IMR-90 (cell line): ENCODE data around the gene CRIP1. TPM values are rescaled to one million over a fixed set of nuclear protein-coding genes. Genes with fewer than 3 reads are reported as not detected.

Experiments used
- ATAC-seq: fragments of 200-7000 bp; cut with Tn5 transposase; 2 replicates; pipeline ENCODE4 v1.9.1; 2020; ENCODE audit warnings: low read depth, mild to moderate bottlenecking, moderate library complexity
- BruUV-seq: library from RNA; stranded (reverse); fragments of 400-500 nt; replicated peaks from 2 replicates; lab custom pipeline; 2021; lab: Mats Ljungman, UMichigan
- CTCF ChIA-PET: fragments of 300-600 bp; formaldehyde crosslinking; extraction: SDS; loops from one replicate; lab custom pipeline; 2021; ENCODE audit warnings: antibody characterized with exemption; lab: Yijun Ruan, JAX
- POLR2A ChIA-PET: fragments of 300-600 bp; sonication (Branson Sonifier 250); formaldehyde crosslinking; loops from one replicate; lab custom pipeline; 2022; ENCODE audit warnings: antibody characterized with exemption; ENCODE audit not compliant: unreplicated experiment; lab: Charles Lee
- DNase-seq: peaks from one replicate; pipeline ENCODE4 v3.0.0; 2013
- H2AFZ ChIP-seq: replicated peaks from 2 replicates; pipeline ENCODE3; 2013; ENCODE audit warnings: low read length, mild to moderate bottlenecking; ENCODE audit not compliant: poor library complexity
- H2AK5ac ChIP-seq: 2 replicates; pipeline ENCODE4 v1.6.1; 2013; ENCODE audit warnings: low read depth, low read length, inconsistent platforms
- H2AK9ac ChIP-seq: replicated peaks from 2 replicates; pipeline ENCODE3; 2013; ENCODE audit warnings: mild to moderate bottlenecking, low read depth, low read length, moderate library complexity; ENCODE audit not compliant: poor library complexity
- H2BK120ac ChIP-seq: 2 replicates; pipeline ENCODE4 v1.6.1; 2013; ENCODE audit warnings: low read depth, low read length, inconsistent platforms
- H2BK15ac ChIP-seq: 3 replicates; pipeline ENCODE4 v1.6.1; 2013; ENCODE audit warnings: low read depth, low read length, inconsistent platforms
- H2BK20ac ChIP-seq: 2 replicates; pipeline ENCODE4 v1.6.1; 2013; ENCODE audit warnings: low read depth, mild to moderate bottlenecking, inconsistent platforms, low read length, moderate library complexity
- H2BK5ac ChIP-seq: 2 replicates; pipeline ENCODE4 v1.6.1; 2013; ENCODE audit warnings: mild to moderate bottlenecking, low read depth, low read length, inconsistent platforms; ENCODE audit not compliant: poor library complexity, severe bottlenecking
- H3K14ac ChIP-seq: replicated peaks from 2 replicates; pipeline ENCODE4 v1.6.1; 2013; ENCODE audit warnings: low read depth, low read length, inconsistent platforms
- H3K18ac ChIP-seq: 2 replicates; pipeline ENCODE4 v1.6.1; 2013; ENCODE audit warnings: low read depth, low read length, control low read depth
- H3K23ac ChIP-seq: 2 replicates; pipeline ENCODE4 v1.6.1; 2013; ENCODE audit warnings: low read depth, low read length, inconsistent platforms
- H3K27ac ChIP-seq: 2 replicates; pipeline ENCODE4 v1.5.1; 2013; ENCODE audit warnings: mild to moderate bottlenecking, control low read depth, low read length; ENCODE audit not compliant: insufficient read depth
- H3K27me3 ChIP-seq: 2 replicates; pipeline ENCODE4 v1.6.1; 2013; ENCODE audit warnings: low read length; ENCODE audit not compliant: control insufficient read depth, insufficient read depth
- H3K36me3 ChIP-seq: 2 replicates; pipeline ENCODE4 v1.6.1; 2013; ENCODE audit warnings: low read length, mixed read lengths; ENCODE audit not compliant: control insufficient read depth, insufficient read depth
- H3K4ac ChIP-seq: 2 replicates; pipeline ENCODE4 v1.6.1; 2013; ENCODE audit warnings: low read depth, low read length, inconsistent platforms
- H3K4me1 ChIP-seq: 2 replicates; pipeline ENCODE4 v1.6.1; 2013; ENCODE audit warnings: low read length, mixed read lengths; ENCODE audit not compliant: control insufficient read depth, insufficient read depth
- H3K4me2 ChIP-seq: 2 replicates; pipeline ENCODE4 v1.6.1; 2013; ENCODE audit warnings: low read depth, mild to moderate bottlenecking, control low read depth, low read length, moderate library complexity
- H3K4me3 ChIP-seq: 2 replicates; pipeline ENCODE4 v1.5.1; 2013; ENCODE audit warnings: low read depth, mild to moderate bottlenecking, control low read depth, low read length, moderate library complexity; ENCODE audit not compliant: insufficient read depth
- H3K56ac ChIP-seq: 2 replicates; pipeline ENCODE4 v1.6.1; 2013; ENCODE audit warnings: low read length, inconsistent platforms; ENCODE audit not compliant: insufficient read depth; ENCODE audit errors: extremely low read depth
- H3K79me1 ChIP-seq, 2 experiments: 2 replicates each; pipeline ENCODE4 v1.6.1; 2013; ENCODE audit warnings: low read length in 2 of 2, inconsistent platforms in 1 of 2, low read depth in 1 of 2
- H3K9ac ChIP-seq: 2 replicates; pipeline ENCODE4 v1.6.1; 2013; ENCODE audit warnings: low read depth, low read length, control low read depth
- H3K9me1 ChIP-seq: 2 replicates; pipeline ENCODE4 v1.6.1; 2013; ENCODE audit warnings: low read length, inconsistent platforms; ENCODE audit not compliant: insufficient read depth
- H3K9me3 ChIP-seq: 2 replicates; pipeline ENCODE4 v1.6.1; 2013; ENCODE audit warnings: low read length; ENCODE audit not compliant: control insufficient read depth, insufficient read depth
- H4K20me1 ChIP-seq: 2 replicates; pipeline ENCODE4 v1.6.1; 2013; ENCODE audit warnings: low read length, inconsistent platforms; ENCODE audit not compliant: insufficient read depth
- H4K5ac ChIP-seq: 2 replicates; pipeline ENCODE4 v1.6.1; 2013; ENCODE audit warnings: mild to moderate bottlenecking, low read depth, low read length, control low read depth
- H4K8ac ChIP-seq, 2 experiments: 2 replicates each; pipeline ENCODE4 v1.6.1; 2013; ENCODE audit warnings: low read depth in 2 of 2, low read length in 2 of 2, control low read depth in 1 of 2, inconsistent platforms in 1 of 2
- H4K91ac ChIP-seq: 2 replicates; pipeline ENCODE4 v1.6.1; 2013; ENCODE audit warnings: low read depth, low read length, inconsistent platforms; ENCODE audit not compliant: insufficient read depth
- CTCF ChIP-seq: conservative IDR thresholded peaks from 2 replicates; pipeline ENCODE4 v1.5.1; 2012; ENCODE audit warnings: mild to moderate bottlenecking, low read depth, low read length, improper control_type of control experiment
- RAD21 ChIP-seq: IDR thresholded peaks from 2 replicates; pipeline ENCODE4 v1.6.1; 2012; ENCODE audit warnings: low read length, improper control_type of control experiment
- RFX5 ChIP-seq: IDR thresholded peaks from 2 replicates; pipeline ENCODE4 v1.8.0; 2012; ENCODE audit warnings: low read depth, mild to moderate bottlenecking, low read length, moderate library complexity
- WGBS, 2 experiments: methylation state at CpG; one replicate each; pipeline versions ENCODE4 v1.1.5 to v1.1.7; 2013; ENCODE audit warnings: missing lambda C conversion rate in 2 of 2; ENCODE audit not compliant: insufficient read length in 1 of 2; ENCODE audit errors: extremely low coverage in 2 of 2; 5-methylcytosine and 5-hydroxymethylcytosine counted together
- dilution Hi-C: fragments of 300-500 bp; cut with HindIII; formaldehyde crosslinking; loops from one replicate; pipeline ENCODE4 v1.14.3; 2018; ENCODE audit warnings: low sequenced_read_pairs; ENCODE audit not compliant: unreplicated experiment
- in situ Hi-C: fragments of 300-500 bp; cut with MboI; formaldehyde crosslinking; loops from 3 replicates; pipeline ENCODE4 v1.14.3; 2019; ENCODE audit warnings: low sequenced_read_pairs, inconsistent platforms, mixed read lengths
- intact Hi-C: fragments of 100-400 bp; cut with micrococcal nuclease; formaldehyde crosslinking; loops from 2 replicates; pipeline ENCODE4 v1.10.0; 2022
- polyA plus RNA-seq, 3 experiments: library from polyadenylated mRNA; depleted of rRNA; stranded (reverse); fragments of >200 nt; gene quantifications; 2 replicates each; pipeline ENCODE4 v1.2.3, GENCODE V29; 2012; ENCODE audit warnings: low replicate concordance in 1 of 3
- total RNA-seq: library from RNA; depleted of rRNA; stranded (reverse); fragments of >200 nt; gene quantifications from 2 replicates; pipeline ENCODE4 v1.2.3, GENCODE V29; 2012

The CRIP1 gene
- total and polyA plus RNA-seq, 2 of the 4 experiments (the other 2 are of a cell fraction): 0.21 TPM; not detected in 1

DNA sequence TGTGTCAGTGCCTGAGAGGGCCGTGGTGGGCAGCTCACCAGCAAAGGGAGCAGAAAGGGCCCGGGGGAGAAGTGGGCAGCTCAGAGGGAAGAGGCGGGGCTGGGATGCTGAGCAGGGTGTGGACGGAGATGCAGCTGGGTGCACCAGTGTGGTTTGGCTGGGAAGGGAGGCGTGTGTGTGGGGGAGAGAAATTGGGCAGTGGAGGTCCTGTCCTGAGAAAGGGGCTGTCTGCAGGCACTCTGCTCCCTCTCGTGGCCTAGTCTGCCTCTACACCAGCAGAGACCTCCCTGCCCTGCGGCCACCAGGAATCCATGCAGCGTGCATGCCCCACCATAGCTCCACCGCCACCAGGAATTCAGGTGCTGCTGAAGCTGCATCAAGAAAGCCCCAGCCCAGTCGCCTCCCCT is 46.1 kb downstream of the CRIP1 start:
- 20% methylated on average over 1 of the region's 10 CpGs; no CpG with 5 or more reads in 1 of the 2 experiments for WGBS, 2 experiments
- Histone ChIP-seq H3K18ac (no peak overlapping the region), H4K5ac (no peak overlapping the region), H3K9ac (no peak overlapping the region), H3K4me1 (peaks cover 4% of the 10 kb centered on the region; the same call in 1 of the 2 replicates), H3K9me3 (no peaks in the 10 kb centered on the region), H3K4me2 (no peak overlapping the region), H2BK5ac (no peak overlapping the region), H2AK9ac (no peak overlapping the region), H2AK5ac (no peak overlapping the region), H3K4ac (no peak overlapping the region), H3K36me3 (no peaks in the 10 kb centered on the region), H2BK15ac (no peak overlapping the region), H3K27me3 (peaks cover 19% of the 10 kb centered on the region), H3K9me1 (no peaks in the 10 kb centered on the region), H4K91ac (no peak overlapping the region), H3K56ac (no peak overlapping the region), H3K23ac (no peak overlapping the region), H3K14ac (no peak overlapping the region), H2AFZ (no peak overlapping the region), H3K79me1 (no peaks in the 10 kb centered on the region), H2BK20ac (no peak overlapping the region), H3K4me3 (no peak overlapping the region), H4K20me1 (no peaks in the 10 kb centered on the region), H4K8ac (no peak overlapping the region), H3K27ac (no peak overlapping the region), H2BK120ac (no peak overlapping the region)
- in situ Hi-C loops: no loop called here
- POLR2A ChIA-PET: no interaction called here
- CTCF ChIA-PET: interaction anchor here (0.6 to 1.4 kb wide), 2 partner anchors 16 to 52 kb away, joined by 3 to 4 read pairs; no protein-coding TSS in a partner anchor
- no peak for DNase-seq
- TF ChIP-seq RFX5 (no peak), CTCF (peak; percentile 34), RAD21 (0 out of 2 replicates have a peak, but pooled peaks have one; percentile 17)
- peak; percentile 18 for ATAC-seq
- no TSS peak for BruUV-seq
- intact Hi-C loops: no loop called here
- dilution Hi-C loops: no loop called here
